Activated naive CD4-positive, alpha-beta T cell treated with Interleukin-2 at 50 U/mL for 16 hours (primary cell): ENCODE measurements around the gene UBE2Q2.

Experiments used
- DNase-seq: peaks from one replicate; pipeline ENCODE4 v3.0.0-alpha.2; 2020

The UBE2Q2 gene

DNA sequence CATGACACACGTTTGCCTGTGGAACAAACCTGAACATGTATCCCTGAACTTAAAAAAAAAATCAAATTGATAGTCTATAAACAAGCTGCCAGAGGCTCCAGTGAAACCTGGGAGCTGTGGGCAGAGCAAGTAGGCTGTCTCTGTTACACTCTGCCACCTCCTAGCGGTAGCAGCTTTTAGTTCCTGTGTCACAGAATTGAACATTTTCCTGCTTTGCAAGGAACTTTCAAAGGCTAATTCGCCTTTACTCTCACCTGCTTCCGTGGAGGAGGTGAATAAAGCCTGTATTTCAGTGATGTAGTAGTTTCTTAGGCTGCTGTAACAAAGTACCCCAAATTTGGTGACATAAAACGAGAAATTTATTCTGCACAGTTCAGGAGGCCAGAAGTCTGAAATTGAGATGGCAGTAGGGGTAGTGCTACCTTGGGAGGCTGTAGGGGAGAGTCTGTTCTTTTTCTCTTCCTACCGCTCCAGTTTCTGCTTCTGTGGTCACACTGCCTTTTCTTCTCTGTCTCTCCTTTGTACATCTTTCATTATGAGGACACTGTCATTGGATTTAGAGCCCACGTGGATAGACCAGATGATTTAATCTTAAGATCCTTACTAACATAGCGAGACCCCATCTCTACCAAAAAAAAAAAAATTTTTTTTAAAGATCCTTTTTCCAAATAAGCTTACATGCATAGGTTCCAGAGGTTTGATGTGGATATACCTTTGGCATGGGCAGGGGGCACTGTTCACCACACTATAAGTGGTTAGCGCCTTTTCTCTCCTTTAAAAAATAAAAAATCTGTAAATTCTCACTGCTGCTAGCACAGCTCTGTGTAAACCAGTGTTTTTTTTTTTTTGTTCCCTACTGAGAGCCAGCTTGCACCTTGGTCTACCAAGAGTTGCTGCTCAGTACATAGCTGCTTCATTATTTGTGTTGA, 85.7 kb downstream of the UBE2Q2 start:
- no peak for DNase-seq

DNA sequence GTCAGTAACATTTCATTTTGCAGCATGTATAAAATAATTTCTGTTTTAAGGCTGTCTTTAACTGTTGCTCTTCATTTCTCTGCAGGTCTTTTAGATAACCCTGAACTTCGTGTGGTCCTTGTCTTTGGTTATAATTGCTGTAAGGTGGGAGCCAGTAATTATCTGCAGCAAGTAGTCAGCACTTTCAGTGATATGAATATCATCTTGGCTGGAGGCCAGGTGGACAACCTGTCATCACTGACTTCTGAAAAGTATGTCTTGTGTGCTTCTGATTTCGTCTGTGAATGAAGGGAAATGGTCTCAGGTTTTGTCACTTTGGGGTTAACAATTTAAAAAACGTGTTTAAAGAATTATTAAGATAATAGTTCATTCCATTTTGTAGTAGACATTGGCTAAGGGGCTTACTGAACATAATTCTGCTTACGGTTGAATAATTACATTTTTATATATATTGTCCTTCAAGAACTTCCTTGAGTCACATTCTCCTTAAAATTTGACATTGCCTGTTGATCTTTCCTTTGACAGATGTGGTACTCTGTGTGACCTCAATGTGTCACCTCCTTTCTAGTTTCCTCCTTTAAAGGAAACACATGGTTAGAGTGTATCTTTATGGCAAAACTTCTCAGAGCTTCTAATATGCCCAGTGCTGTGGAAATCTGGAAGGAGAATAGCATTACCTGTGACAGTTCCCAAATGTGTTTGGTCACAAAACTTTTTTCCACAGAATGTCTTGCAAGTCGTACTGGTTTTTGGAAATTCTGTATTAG, 86.7 kb downstream of the UBE2Q2 start:
- DNase-seq = no peak

DNA sequence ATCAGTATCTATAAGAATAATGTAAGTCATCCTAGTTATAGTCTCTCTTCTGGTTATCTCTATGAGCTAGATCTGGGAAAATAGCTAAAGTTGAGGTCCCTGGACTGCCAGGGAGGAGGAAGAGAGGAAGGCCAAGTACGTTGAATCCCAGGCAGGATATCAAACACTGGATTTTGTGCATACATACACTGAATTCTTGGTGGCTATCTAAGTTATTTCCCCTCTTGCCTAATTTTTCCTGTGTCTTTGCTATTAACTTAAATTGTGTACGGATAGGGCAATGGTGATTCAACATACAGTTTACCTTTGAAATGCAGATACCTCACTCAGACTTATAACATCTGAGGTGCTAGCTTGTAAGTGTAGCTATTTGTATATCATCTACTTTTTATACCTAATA, 87.6 kb downstream of the UBE2Q2 start:
- no peak for DNase-seq

DNA sequence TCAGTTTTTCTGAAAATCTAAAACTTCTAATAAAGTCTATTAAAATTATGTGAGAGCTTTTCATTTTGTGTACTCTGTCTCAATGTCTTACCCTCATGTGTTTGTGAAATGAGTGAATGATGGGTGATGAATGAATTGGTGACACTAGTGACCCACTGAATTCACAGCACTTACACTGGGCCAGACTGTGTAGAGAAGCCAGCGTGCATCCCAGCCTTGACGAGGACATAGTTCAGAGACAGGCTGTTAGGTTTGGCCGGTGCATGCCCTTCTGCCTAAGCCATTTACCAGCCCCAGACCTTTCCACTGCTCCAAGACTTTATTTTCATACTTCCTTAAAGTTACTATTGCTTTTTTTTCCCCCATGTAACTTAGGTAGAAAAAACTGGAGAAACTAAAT, 99.2 kb downstream of the UBE2Q2 start:
- no peak for DNase-seq

DNA sequence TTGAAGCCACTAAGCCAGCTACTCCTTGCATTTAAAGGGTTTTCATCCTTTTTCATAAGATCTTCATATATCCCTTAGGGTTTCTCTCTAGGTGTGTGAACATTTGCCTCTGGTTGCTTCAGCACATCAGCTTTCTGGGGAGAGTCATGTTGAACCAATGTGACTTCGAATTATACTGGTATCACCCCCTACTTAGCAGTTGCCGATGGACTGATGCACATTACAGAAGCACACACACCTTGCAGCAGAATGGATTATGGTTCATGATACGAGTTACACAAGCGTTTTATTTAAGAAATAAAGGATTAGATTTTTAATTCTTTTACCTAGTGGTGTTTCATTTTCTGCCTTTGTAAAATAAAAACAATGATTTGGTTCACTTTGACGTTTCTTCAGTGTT, 100.0 kb downstream of the UBE2Q2 start:
- no peak for DNase-seq

DNA sequence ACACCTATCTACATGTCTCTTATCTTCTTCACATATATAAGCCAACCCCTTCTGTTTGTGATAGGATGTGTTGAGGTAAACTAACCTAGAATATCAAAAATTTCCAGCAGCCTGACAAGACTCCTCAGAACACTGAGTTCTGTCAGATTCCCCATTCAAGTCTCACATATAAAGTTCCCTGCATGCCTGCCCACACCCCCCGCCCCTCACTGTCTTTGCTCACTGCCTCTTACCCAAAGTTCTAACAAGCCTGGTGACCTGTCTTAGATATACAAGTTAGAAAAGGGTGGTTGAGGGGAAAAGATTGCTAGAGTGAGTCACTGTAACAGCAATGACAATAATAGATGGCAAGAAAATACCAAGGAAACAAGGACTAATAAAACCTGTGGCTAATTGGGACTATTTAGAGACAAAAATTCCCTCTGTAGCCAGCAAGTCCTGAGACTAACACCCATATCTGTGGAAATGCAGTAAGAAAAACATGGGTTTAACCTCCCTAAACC, 100.5 kb downstream of the UBE2Q2 start:
- no peak for DNase-seq

DNA sequence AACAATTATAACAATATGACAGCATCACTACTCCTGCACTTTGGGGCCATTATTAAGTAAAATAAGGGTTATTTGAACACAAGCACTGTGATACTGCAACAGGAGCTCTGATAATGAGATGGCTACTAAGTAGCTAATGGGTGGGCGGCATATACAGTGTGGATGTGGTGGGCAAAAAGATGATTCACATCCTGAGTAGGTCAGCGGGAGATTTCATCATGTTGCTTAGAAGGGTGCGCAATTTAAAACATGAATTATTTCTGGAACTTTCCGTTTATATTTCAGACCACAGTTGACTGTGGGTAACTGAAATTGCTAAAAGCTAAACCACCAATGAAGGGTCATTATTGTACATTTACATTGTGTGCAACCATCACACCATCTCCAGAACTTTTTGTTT, 102.7 kb downstream of the UBE2Q2 start:
- DNase-seq = no peak

DNA sequence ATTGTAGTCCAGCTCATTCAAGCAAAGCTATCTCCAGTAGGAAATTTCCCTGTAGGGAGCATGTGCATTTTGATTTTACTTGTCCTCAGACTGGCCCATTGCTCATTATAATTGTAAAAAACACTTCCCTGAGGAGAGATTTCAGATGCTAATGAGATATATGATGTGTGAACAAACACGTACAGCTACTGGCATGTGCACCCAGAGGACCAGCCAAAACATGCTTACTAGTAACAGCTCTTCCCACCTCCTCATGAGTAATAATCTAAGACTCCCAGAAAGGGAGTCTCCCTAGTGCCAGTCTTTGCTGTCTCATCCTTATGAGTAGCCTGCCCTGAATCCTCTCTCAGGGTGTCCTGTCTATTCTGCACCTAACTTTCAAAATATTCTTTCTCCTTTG, 103.8 kb downstream of the UBE2Q2 start:
- DNase-seq = no peak

DNA sequence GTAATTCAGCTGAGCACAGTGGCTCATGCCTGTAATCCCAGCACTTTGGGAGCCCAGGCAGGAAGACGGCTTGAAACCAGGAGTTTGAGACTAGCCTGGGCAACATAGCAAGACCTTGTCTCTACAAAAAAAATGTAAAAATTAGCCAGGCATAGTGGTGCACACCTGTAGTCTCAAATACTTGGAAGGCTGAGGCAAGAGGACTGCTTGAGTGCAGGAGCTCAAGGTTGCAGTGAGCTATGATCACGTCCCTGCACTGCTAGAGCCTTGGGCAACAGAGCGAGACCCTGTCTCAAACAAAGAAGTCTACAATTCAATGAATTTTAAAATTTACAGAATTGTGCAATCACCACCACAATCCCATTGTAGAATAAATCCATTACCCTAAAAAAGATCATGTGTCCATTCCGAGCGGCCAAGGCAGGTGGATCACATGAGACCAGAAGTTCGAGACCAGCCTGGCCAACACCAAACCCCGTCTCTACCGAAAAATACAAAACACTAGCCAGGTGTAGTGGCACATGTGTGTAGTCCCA, 105.6 kb downstream of the UBE2Q2 start:
- no peak for DNase-seq
